ENCODE results near the gene GNG4. TPM values are rescaled to one million over a fixed set of nuclear protein-coding genes. Genes with fewer than 3 reads are reported as not detected.

The GNG4 gene
- total and polyA plus RNA-seq, 8 donors = 1.1 to 3.2 (median 2.0) TPM; not detected in 2

DNA sequence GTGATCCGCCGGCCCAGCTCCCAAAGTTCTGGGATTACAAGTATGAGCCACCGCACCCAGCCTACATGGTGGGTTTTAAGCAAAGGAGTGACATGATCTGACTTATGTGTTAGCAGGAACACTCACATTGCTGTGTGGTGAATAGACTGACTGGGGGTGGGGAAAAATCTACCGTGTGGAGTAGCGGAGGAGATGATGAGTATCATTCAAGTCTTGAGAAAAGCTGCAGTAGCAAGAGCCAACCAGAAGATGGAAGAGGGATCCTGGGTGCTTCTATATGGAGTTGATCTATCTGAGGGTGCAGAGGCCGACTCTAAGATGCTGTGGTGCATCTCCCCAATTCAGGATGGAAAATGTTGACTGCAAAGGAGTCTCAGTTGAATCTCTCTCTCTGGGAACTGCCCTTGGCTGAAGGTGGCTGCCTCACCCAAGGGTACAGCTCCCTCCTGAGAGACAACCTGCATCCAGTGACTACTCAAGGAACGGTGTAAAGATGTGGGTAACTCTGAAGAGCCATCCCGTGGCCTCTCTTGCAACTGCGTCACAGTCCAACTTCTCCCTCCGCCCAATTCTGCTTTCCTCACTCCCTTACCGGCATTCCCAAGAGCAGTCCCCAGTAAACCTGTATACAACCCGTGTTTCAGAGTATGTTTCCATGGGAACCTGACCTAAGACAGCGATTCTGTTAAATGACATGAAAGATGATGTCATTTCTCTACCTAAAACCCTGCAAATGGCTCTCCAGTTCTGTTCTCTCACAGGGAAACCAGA, 137.9 kb downstream of the GNG4 start:
- no peak for DNase-seq
- Histone ChIP-seq H3K36me3 (no peaks in the 10 kb centered on the region), H3K4me1 (no peaks in the 10 kb centered on the region), H3K27ac (no peak overlapping the region), H3K4me3 (no peak overlapping the region), H3K9me3 (no peaks in the 10 kb centered on the region), H3K27me3 (peaks cover 0 to 7% of the 10 kb centered on the region in 2 donors)
- ATAC-seq = no peak
- intact Hi-C loops (cut with DNase I) = no loop called here
- TF ChIP-seq, protein P1, sequence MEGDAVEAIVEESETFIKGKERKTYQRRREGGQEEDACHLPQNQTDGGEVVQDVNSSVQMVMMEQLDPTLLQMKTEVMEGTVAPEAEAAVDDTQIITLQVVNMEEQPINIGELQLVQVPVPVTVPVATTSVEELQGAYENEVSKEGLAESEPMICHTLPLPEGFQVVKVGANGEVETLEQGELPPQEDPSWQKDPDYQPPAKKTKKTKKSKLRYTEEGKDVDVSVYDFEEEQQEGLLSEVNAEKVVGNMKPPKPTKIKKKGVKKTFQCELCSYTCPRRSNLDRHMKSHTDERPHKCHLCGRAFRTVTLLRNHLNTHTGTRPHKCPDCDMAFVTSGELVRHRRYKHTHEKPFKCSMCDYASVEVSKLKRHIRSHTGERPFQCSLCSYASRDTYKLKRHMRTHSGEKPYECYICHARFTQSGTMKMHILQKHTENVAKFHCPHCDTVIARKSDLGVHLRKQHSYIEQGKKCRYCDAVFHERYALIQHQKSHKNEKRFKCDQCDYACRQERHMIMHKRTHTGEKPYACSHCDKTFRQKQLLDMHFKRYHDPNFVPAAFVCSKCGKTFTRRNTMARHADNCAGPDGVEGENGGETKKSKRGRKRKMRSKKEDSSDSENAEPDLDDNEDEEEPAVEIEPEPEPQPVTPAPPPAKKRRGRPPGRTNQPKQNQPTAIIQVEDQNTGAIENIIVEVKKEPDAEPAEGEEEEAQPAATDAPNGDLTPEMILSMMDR (IDR thresholded peaks at IDR 0.05) = no peak

DNA sequence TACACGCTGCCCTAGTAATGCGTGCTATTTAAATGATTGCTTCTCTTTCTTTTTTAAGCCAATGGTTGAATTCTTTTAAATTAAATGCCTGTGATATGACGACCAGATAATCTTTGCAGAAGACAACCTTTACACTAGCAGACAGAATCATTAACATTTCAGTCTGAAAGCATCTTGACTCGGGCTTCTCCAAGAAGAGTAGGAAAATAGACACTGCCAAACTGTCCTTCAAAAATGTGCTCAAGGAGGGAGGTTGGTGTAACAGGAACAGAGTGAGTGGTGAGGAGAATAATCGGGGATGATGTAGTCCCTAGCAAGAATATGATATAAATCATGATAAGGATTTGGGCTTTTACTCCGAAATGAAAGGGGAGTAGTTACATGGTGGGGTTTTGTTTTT, 138.8 kb downstream of the GNG4 start:
- ATAC-seq = no peak
- no peaks in the 10 kb centered on the region for H3K9me3 ChIP-seq

DNA sequence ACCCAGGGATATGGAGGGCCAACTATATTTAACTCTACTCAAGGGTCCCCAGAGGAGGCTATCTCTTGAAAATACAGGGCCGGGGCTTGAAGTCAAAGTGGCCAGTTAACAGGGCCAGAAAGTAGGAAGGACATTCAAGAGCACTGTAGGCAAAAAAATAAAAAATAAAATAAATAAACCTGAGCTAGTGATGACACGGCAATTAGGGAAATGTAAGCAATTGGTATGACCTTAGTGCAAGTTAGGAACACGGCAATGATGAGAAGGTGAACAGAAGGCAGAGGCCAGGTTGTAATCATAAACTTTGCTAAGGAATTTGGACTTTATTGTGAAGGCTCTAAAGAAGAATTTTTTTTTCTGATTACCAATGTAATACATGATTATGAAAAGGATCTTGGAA, 142.0 kb downstream of the GNG4 start:
- Histone ChIP-seq H3K36me3 (no peaks in the 10 kb centered on the region), H3K4me1 (peaks cover 0 to 19% of the 10 kb centered on the region in 2 donors), H3K4me3 (no peak overlapping the region), H3K27ac (no peak overlapping the region), H3K9me3 (no peaks in the 10 kb centered on the region), H3K27me3 (peaks cover 0 to 7% of the 10 kb centered on the region in 2 donors)
- TF ChIP-seq, protein P1 (IDR thresholded peaks at IDR 0.05) = no peak
- DNase-seq (no peak), ATAC-seq (no peak)
- intact Hi-C loops (cut with DNase I) = no loop called here

More for the DNA sequence above, 138.8 kb downstream of the GNG4 start:
- intact Hi-C loops (cut with DNase I) = no loop called here
- no peak for DNase-seq
- Histone ChIP-seq H3K4me1 (peaks cover 0 to 5% of the 10 kb centered on the region in 2 donors), H3K4me3 (no peak overlapping the region), H3K27me3 (peaks cover 0 to 7% of the 10 kb centered on the region in 2 donors), H3K36me3 (no peaks in the 10 kb centered on the region), H3K27ac (no peak overlapping the region)
- TF ChIP-seq, protein P1 (IDR thresholded peaks at IDR 0.05) = no peak

DNA sequence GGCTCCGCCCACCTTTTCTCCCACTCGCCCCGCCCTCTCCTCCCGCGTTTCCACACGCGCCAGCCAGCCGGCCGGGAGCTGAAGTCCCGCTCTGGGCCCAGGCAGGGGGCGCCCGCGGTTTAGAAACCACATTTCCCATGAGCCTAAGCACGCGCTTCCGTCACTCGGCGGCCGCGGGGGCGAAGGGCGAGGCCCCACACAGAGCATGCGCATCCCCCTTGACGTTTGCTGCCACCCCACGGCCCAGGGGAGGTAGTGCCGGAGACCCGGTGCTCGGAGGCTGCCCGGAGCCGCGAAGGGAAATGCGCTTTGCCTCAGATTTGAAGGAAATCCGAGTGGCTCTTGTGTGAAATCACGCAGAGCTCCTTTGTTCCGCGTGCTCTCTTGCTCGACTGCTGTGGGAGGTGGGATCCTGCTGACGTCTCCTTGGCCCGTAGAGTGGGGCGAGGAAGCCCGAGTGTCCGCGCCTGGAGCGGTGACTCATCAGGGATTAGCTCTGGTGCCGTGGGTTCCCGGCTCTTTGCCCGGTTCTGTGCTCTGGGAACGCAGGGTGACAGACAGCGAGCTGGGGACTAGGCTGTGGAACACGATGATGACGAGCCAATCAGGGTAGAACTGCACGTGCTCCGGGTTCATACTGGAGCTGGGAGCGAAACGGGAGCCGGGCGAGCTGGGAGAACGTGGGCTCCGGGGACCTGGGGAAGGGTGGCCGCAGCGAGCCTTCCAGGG, 144.9 kb downstream of the GNG4 start:
- no peaks in the 10 kb centered on the region for H3K36me3 ChIP-seq
- peaks cover 3 to 27% of the 10 kb centered on the region in 2 donors for H3K4me1 ChIP-seq
- peak overlapping the region; percentile 72 to 82 for H3K4me3 ChIP-seq
- peaks cover 0 to 2% of the 10 kb centered on the region in 2 donors for H3K27me3 ChIP-seq
- H3K27ac ChIP-seq = peak overlapping the region; percentile 98
- DNase-seq (peak; percentile 99 to 100 (median 100)), ATAC-seq (peak; percentile 93)
- intact Hi-C loops (cut with DNase I) = no loop called here
- TF ChIP-seq, protein P1 (IDR thresholded peaks at IDR 0.05) = peak; percentile 83 to 93
- no peaks in the 10 kb centered on the region for H3K9me3 ChIP-seq

DNA sequence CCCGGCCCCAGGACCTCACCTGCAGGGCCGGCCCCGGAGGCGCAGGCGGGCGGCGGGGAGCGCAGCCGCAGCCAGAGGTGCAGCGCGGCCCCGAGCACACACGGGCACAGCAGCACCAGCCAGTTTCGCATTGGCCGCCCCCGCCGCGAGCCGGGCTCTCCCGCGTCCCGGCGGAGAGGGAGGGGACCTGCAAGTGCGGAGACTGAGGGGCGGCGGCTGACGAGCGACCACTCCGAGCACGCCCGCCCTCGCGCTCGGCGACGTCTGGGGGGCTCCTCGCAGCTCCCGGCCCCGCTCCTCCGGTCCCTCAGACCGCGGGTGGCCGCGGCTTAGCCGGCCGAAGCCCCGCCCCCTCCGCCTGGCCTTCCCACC, 145.5 kb downstream of the GNG4 start, which contains the start of gene B3GALNT2:
TSS of gene B3GALNT2 (minus strand) at position 331 of the 372 bp plus-strand sequence. CDS start at position 131, 200 bp downstream.
- H3K27ac ChIP-seq = peak within 1 kb of the TSS; percentile 98
- intact Hi-C loops (cut with DNase I) = no loop called here
- ATAC-seq (peak; percentile 52), DNase-seq (no peak)
- no peaks in the 10 kb centered on the region for H3K27me3 ChIP-seq
- no peaks in the 10 kb centered on the region for H3K9me3 ChIP-seq
- TF ChIP-seq, protein P1 (IDR thresholded peaks at IDR 0.05) = no peak
- H3K4me3 ChIP-seq = peak within 1 kb of the TSS; percentile 72 to 82
- H3K36me3 ChIP-seq = no peaks in the 10 kb centered on the region
- peaks cover 3 to 27% of the 10 kb centered on the region in 2 donors for H3K4me1 ChIP-seq

Data from left lung (tissue), 10 donors.